ACC112 (cell line): ENCODE measurements around the gene POLR3B.

ENCODE experiments used
- H2AFZ ChIP-seq: fragments of 200-600 bp; sonication (generic); one replicate; pipeline ENCODE4 v1.6.0; 2017; ENCODE audit warnings: antibody characterized with exemption, low read length; ENCODE audit not compliant: unreplicated experiment
- H3K27ac ChIP-seq: fragments of 200-600 bp; sonication (generic); 2 replicates; pipeline ENCODE4 v1.5.1; 2014; ENCODE audit warnings: low read depth, mild to moderate bottlenecking, antibody characterized with exemption, low read length, moderate library complexity
- H3K27me3 ChIP-seq: fragments of 200-600 bp; sonication (generic); 2 replicates; pipeline ENCODE4 v1.6.1; 2014; ENCODE audit warnings: mild to moderate bottlenecking, antibody characterized with exemption, low read length, moderate library complexity, mixed read lengths; ENCODE audit not compliant: insufficient read depth
- H3K36me3 ChIP-seq: fragments of 200-600 bp; sonication (generic); 2 replicates; pipeline ENCODE4 v1.6.1; 2016; ENCODE audit warnings: mild to moderate bottlenecking, antibody characterized with exemption, low read length, moderate library complexity, mixed read lengths; ENCODE audit not compliant: insufficient read depth
- H3K4me1 ChIP-seq: fragments of 200-600 bp; sonication (generic); one replicate; pipeline ENCODE4 v1.6.1; 2016; ENCODE audit warnings: low read length, mixed read lengths; ENCODE audit not compliant: insufficient read depth, unreplicated experiment, control insufficient read depth
- H3K4me3 ChIP-seq: fragments of 200-600 bp; sonication (generic); 2 replicates; pipeline ENCODE4 v1.5.1; 2014; ENCODE audit warnings: mild to moderate bottlenecking, low read depth, low read length
- H3K79me2 ChIP-seq: fragments of 200-600 bp; sonication (generic); one replicate; pipeline ENCODE4 v1.6.0; 2016; ENCODE audit warnings: low read length; ENCODE audit not compliant: control insufficient read depth, unreplicated experiment, insufficient read depth

POLR3B gene

GRCh38 chr12:106431839-106432411 lies 74.4 kb downstream of the POLR3B start:
- Histone ChIP-seq H2AFZ (no peak overlapping the region), H3K36me3 (no peaks in the 10 kb centered on the region; the same call in none of the 2 replicates), H3K79me2 (no peaks in the 10 kb centered on the region), H3K27me3 (no peaks in the 10 kb centered on the region), H3K4me3 (no peak overlapping the region), H3K27ac (no peak overlapping the region), H3K4me1 (no peaks in the 10 kb centered on the region)

GRCh38 chr12:106433055-106433454 lies 75.5 kb downstream of the POLR3B start:
- Histone ChIP-seq H2AFZ (no peak overlapping the region), H3K79me2 (no peaks in the 10 kb centered on the region), H3K4me1 (no peaks in the 10 kb centered on the region), H3K27ac (no peak overlapping the region), H3K4me3 (no peak overlapping the region), H3K27me3 (no peaks in the 10 kb centered on the region), H3K36me3 (peaks cover 3% of the 10 kb centered on the region)

GRCh38 chr12:106434526-106434925 lies 77.0 kb downstream of the POLR3B start:
- Histone ChIP-seq H3K4me1 (no peaks in the 10 kb centered on the region), H2AFZ (no peak overlapping the region), H3K36me3 (peaks cover 3% of the 10 kb centered on the region), H3K27ac (no peak overlapping the region), H3K27me3 (no peaks in the 10 kb centered on the region), H3K4me3 (no peak overlapping the region), H3K79me2 (no peaks in the 10 kb centered on the region)

GRCh38 chr12:106436164-106436563 lies 78.6 kb downstream of the POLR3B start:
- Histone ChIP-seq H3K4me3 (no peak overlapping the region), H2AFZ (no peak overlapping the region), H3K36me3 (peaks cover 3% of the 10 kb centered on the region), H3K27me3 (no peaks in the 10 kb centered on the region), H3K27ac (no peak overlapping the region), H3K4me1 (no peaks in the 10 kb centered on the region), H3K79me2 (no peaks in the 10 kb centered on the region)

GRCh38 chr12:106442575-106442974 lies 85.0 kb downstream of the POLR3B start:
- no peak overlapping the region for H2AFZ ChIP-seq
- H3K27ac ChIP-seq, result no peak overlapping the region
- H3K79me2 ChIP-seq, result no peaks in the 10 kb centered on the region
- H3K27me3 ChIP-seq, result no peaks in the 10 kb centered on the region
- H3K36me3 ChIP-seq, result peaks cover 5% of the 10 kb centered on the region; the same call in 1 of the 2 replicates
- H3K4me1 ChIP-seq, result no peaks in the 10 kb centered on the region
- H3K4me3 ChIP-seq, result no peak overlapping the region

- no peak overlapping the region for H2AFZ ChIP-seq
- no peak overlapping the region for H3K27ac ChIP-seq
- no peak overlapping the region for H3K4me3 ChIP-seq
- 0 out of 2 replicates have a peak, but pooled peaks cover 5% of the 10 kb centered on the region for H3K36me3 ChIP-seq
- H3K4me1 ChIP-seq, result no peaks in the 10 kb centered on the region
- H3K79me2 ChIP-seq, result no peaks in the 10 kb centered on the region
- no peaks in the 10 kb centered on the region for H3K27me3 ChIP-seq
These were observed 87.5 kb downstream of the POLR3B start for GRCh38 chr12:106445053-106445452.

GRCh38 chr12:106445959-106446358 lies 88.4 kb downstream of the POLR3B start:
- H3K27me3 ChIP-seq, result no peaks in the 10 kb centered on the region
- no peaks in the 10 kb centered on the region for H3K79me2 ChIP-seq
- H3K36me3 ChIP-seq, result 0 out of 2 replicates have a peak, but pooled peaks cover 5% of the 10 kb centered on the region
- no peak overlapping the region for H3K4me3 ChIP-seq
- H3K4me1 ChIP-seq, result no peaks in the 10 kb centered on the region
- H3K27ac ChIP-seq, result no peak overlapping the region
- no peak overlapping the region for H2AFZ ChIP-seq

- H3K79me2 ChIP-seq, result no peaks in the 10 kb centered on the region
These were observed 89.0 kb downstream of the POLR3B start for GRCh38 chr12:106446419-106447092.

GRCh38 chr12:106452309-106452708 lies 94.8 kb downstream of the POLR3B start:
- no peaks in the 10 kb centered on the region for H3K27me3 ChIP-seq
- H3K4me1 ChIP-seq, result no peaks in the 10 kb centered on the region
- no peaks in the 10 kb centered on the region for H3K79me2 ChIP-seq
- no peaks in the 10 kb centered on the region for H3K36me3 ChIP-seq
- no peak overlapping the region for H3K4me3 ChIP-seq
- no peak overlapping the region for H2AFZ ChIP-seq
- no peak overlapping the region for H3K27ac ChIP-seq

More at GRCh38 chr12:106446419-106447092, 89.0 kb downstream of the POLR3B start:
- no peak overlapping the region for H2AFZ ChIP-seq
- no peaks in the 10 kb centered on the region for H3K27me3 ChIP-seq
- no peaks in the 10 kb centered on the region for H3K4me1 ChIP-seq
- H3K36me3 ChIP-seq, result 0 out of 2 replicates have a peak, but pooled peaks cover 5% of the 10 kb centered on the region
- H3K4me3 ChIP-seq, result no peak overlapping the region
- no peak overlapping the region for H3K27ac ChIP-seq

- no peak overlapping the region for H3K27ac ChIP-seq
- no peak overlapping the region for H2AFZ ChIP-seq
These were observed 97.6 kb downstream of the POLR3B start for GRCh38 chr12:106455111-106455510.

GRCh38 chr12:106459124-106459523 lies 101.6 kb downstream of the POLR3B start:
- no peaks in the 10 kb centered on the region for H3K27me3 ChIP-seq
- no peak overlapping the region for H3K27ac ChIP-seq
- no peaks in the 10 kb centered on the region for H3K79me2 ChIP-seq
- no peak overlapping the region for H2AFZ ChIP-seq
- H3K4me3 ChIP-seq, result no peak overlapping the region
- no peaks in the 10 kb centered on the region for H3K4me1 ChIP-seq
- H3K36me3 ChIP-seq, result peaks cover 12% of the 10 kb centered on the region; the same call in 1 of the 2 replicates

More at GRCh38 chr12:106455111-106455510, 97.6 kb downstream of the POLR3B start:
- no peaks in the 10 kb centered on the region for H3K4me1 ChIP-seq
- no peaks in the 10 kb centered on the region for H3K27me3 ChIP-seq
- H3K4me3 ChIP-seq, result no peak overlapping the region
- peaks cover 6% of the 10 kb centered on the region; the same call in 1 of the 2 replicates for H3K36me3 ChIP-seq
- no peaks in the 10 kb centered on the region for H3K79me2 ChIP-seq
